H1 (cell line): ENCODE measurements around the gene TSPEAR. TPM values are rescaled to one million over a fixed set of nuclear protein-coding genes. Genes with fewer than 3 reads are reported as not detected.
A peak's percentile ranks its signal among the peaks of the same experiment; 100 is the strongest.

Source experiments
- CTCF ChIA-PET: fragments of 300-600 bp; sonication (Branson Sonifier 250); formaldehyde crosslinking; loops from one replicate; lab custom pipeline; 2021; ENCODE audit not compliant: partially characterized antibody; lab: Charles Lee
- POLR2A ChIA-PET: fragments of 300-600 bp; sonication (Branson Sonifier 250); formaldehyde crosslinking; loops from one replicate; lab custom pipeline; 2021; ENCODE audit warnings: inconsistent platforms; ENCODE audit not compliant: partially characterized antibody; lab: Charles Lee
- DNase-seq, 2 experiments: peaks; one replicate each; pipeline versions ENCODE4 v3.0.0 to v3.0.0-alpha.2; 2010 to 2022; ENCODE audit warnings: low spot score in 2 of 2, low read depth in 1 of 2, mixed read lengths in 1 of 2
- FAIRE-seq: peaks from 2 replicates; lab custom pipeline; 2011; peaks lifted over from hg19 to GRCh38; lab: Jason Lieb, UNC
- H2AFZ ChIP-seq: 2 replicates; pipeline ENCODE4 v1.8.1; 2012; ENCODE audit warnings: low read length, inconsistent platforms
- H2AK5ac ChIP-seq: 2 replicates; pipeline ENCODE4 v1.6.1; 2013; ENCODE audit warnings: low read depth, low read length
- H2BK120ac ChIP-seq: replicated peaks from 2 replicates; pipeline ENCODE3; 2013; ENCODE audit warnings: low read depth, low read length, inconsistent platforms
- H2BK12ac ChIP-seq: 2 replicates; pipeline ENCODE4 v1.6.1; 2013; ENCODE audit warnings: low read depth, low read length
- H2BK15ac ChIP-seq: 2 replicates; pipeline ENCODE4 v1.6.1; 2013; ENCODE audit warnings: low read length
- H2BK20ac ChIP-seq: 2 replicates; pipeline ENCODE4 v1.6.1; 2013; ENCODE audit warnings: low read length
- H2BK5ac ChIP-seq: 2 replicates; pipeline ENCODE4 v1.6.1; 2013; ENCODE audit warnings: low read depth, low read length
- H3K14ac ChIP-seq: 2 replicates; pipeline ENCODE4 v1.6.1; 2013; ENCODE audit warnings: inconsistent platforms; ENCODE audit not compliant: insufficient read length
- H3K18ac ChIP-seq: 2 replicates; pipeline ENCODE4 v1.6.1; 2013; ENCODE audit warnings: low read length; ENCODE audit errors: extremely low read depth
- H3K23ac ChIP-seq: 2 replicates; pipeline ENCODE4 v1.6.1; 2013; ENCODE audit warnings: inconsistent platforms; ENCODE audit not compliant: insufficient read length
- H3K23me2 ChIP-seq: 2 replicates; pipeline ENCODE4 v1.6.1; 2013; ENCODE audit warnings: low read depth, low read length
- H3K27ac ChIP-seq: 2 replicates; pipeline ENCODE4 v1.6.1; 2011; ENCODE audit warnings: low read depth, low read length, inconsistent platforms
- H3K27me3 ChIP-seq, 4 experiments: replicated peaks in 1 of 4; 1 replicate in 1 of 4; 2 replicates in 3 of 4; pipeline versions ENCODE4 v1.6.1 to v1.8.1; 2011 to 2013; ENCODE audit warnings: low read length in 3 of 4, mild to moderate bottlenecking in 3 of 4, inconsistent platforms in 2 of 4, mixed read lengths in 2 of 4, moderate library complexity in 1 of 4; ENCODE audit not compliant: control insufficient read depth in 3 of 4, insufficient read depth in 3 of 4; ENCODE audit errors: extremely low read depth in 1 of 4
- H3K36me3 ChIP-seq, 4 experiments: 2 replicates each; pipeline versions ENCODE4 v1.6.1 to v1.8.1; 2011 to 2013; ENCODE audit warnings: mild to moderate bottlenecking in 4 of 4, low read length in 3 of 4, moderate library complexity in 2 of 4, control low read depth in 1 of 4, inconsistent platforms in 1 of 4; ENCODE audit not compliant: insufficient read depth in 4 of 4, control insufficient read depth in 2 of 4
- H3K4ac ChIP-seq: replicated peaks from 2 replicates; pipeline ENCODE3; 2013; ENCODE audit warnings: low read length, low read depth, mixed read lengths, inconsistent platforms; ENCODE audit not compliant: insufficient read length
- H3K4me1 ChIP-seq, 4 experiments: replicated peaks in 1 of 4; 1 replicate in 1 of 4; 2 replicates in 3 of 4; pipeline versions ENCODE4 v1.6.1 to v1.8.1; 2011 to 2013; ENCODE audit warnings: low read length in 3 of 4, inconsistent platforms in 2 of 4, mixed read lengths in 1 of 4; ENCODE audit not compliant: insufficient read depth in 4 of 4, control insufficient read depth in 3 of 4
- H3K4me2 ChIP-seq, 2 experiments: 2 replicates each; pipeline versions ENCODE4 v1.6.1 to v1.8.1; 2011 to 2013; ENCODE audit warnings: low read depth in 2 of 2, low read length in 2 of 2, control low read depth in 1 of 2, inconsistent platforms in 1 of 2, mild to moderate bottlenecking in 1 of 2; ENCODE audit not compliant: insufficient read depth in 1 of 2
- H3K4me3 ChIP-seq, 4 experiments: fragments of 200-600, 300-600 bp in 1 of 4; sonication (generic), shearing (Covaris generic), sonication (Bioruptor Twin) in 1 of 4; 2 replicates each; pipeline versions ENCODE4 v1.5.1 to v1.8.1; 2011 to 2016; ENCODE audit warnings: low read length in 4 of 4, low read depth in 3 of 4, control low read depth in 2 of 4, inconsistent platforms in 2 of 4, mild to moderate bottlenecking in 2 of 4, mixed read lengths in 1 of 4, moderate library complexity in 1 of 4; ENCODE audit not compliant: insufficient read depth in 2 of 4; ENCODE audit errors: extremely low read depth in 1 of 4
- H3K56ac ChIP-seq: replicated peaks from 2 replicates; pipeline ENCODE3; 2013; ENCODE audit warnings: low read depth, mild to moderate bottlenecking, mixed read lengths, low read length, inconsistent platforms; ENCODE audit not compliant: insufficient read length
- H3K79me1 ChIP-seq: 2 replicates; pipeline ENCODE4 v1.6.1; 2013; ENCODE audit warnings: low read depth, low read length, control low read depth
- H3K79me2 ChIP-seq, 2 experiments: 2 replicates each; pipeline versions ENCODE4 v1.6.1 to v1.8.1; 2012 to 2013; ENCODE audit warnings: low read length in 2 of 2, mild to moderate bottlenecking in 2 of 2, inconsistent platforms in 1 of 2; ENCODE audit not compliant: insufficient read depth in 2 of 2, control insufficient read depth in 1 of 2
- H3K9ac ChIP-seq, 4 experiments: replicated peaks in 1 of 4; 1 replicate in 1 of 4; 2 replicates in 3 of 4; pipeline versions ENCODE4 v1.6.1 to v1.8.1; 2011 to 2013; ENCODE audit warnings: low read depth in 3 of 4, low read length in 3 of 4, control low read depth in 2 of 4, mild to moderate bottlenecking in 2 of 4, moderate library complexity in 2 of 4, inconsistent platforms in 1 of 4; ENCODE audit errors: extremely low read depth in 1 of 4
- H3K9me3 ChIP-seq, 2 experiments: 2 replicates each; pipeline versions ENCODE4 v1.6.1 to v1.8.1; 2012 to 2013; ENCODE audit warnings: mild to moderate bottlenecking in 2 of 2, moderate library complexity in 2 of 2, control low read depth in 1 of 2, inconsistent platforms in 1 of 2, low read depth in 1 of 2, low read length in 1 of 2, mixed read lengths in 1 of 2; ENCODE audit not compliant: insufficient read depth in 2 of 2
- H4K20me1 ChIP-seq, 2 experiments: replicated peaks in 1 of 2; 2 replicates each; pipeline versions ENCODE3 to v1.8.1; 2011 to 2013; ENCODE audit warnings: inconsistent platforms in 2 of 2, low read length in 2 of 2, mild to moderate bottlenecking in 1 of 2; ENCODE audit not compliant: insufficient read depth in 2 of 2, control insufficient read depth in 1 of 2
- H4K5ac ChIP-seq: 2 replicates; pipeline ENCODE4 v1.6.1; 2013; ENCODE audit warnings: low read length, low read depth, mixed read lengths, inconsistent platforms; ENCODE audit not compliant: insufficient read length
- H4K8ac ChIP-seq: 2 replicates; pipeline ENCODE4 v1.8.0; 2013; ENCODE audit warnings: mild to moderate bottlenecking, moderate library complexity, low read length, inconsistent platforms; ENCODE audit not compliant: insufficient read depth; ENCODE audit errors: extremely low read depth
- H4K91ac ChIP-seq: replicated peaks from 2 replicates; pipeline ENCODE3; 2013; ENCODE audit warnings: low read length, mixed read lengths, inconsistent platforms; ENCODE audit not compliant: insufficient read length
- ASH2L ChIP-seq: fragments of 200-600, 300-600 bp; sonication (generic); IDR thresholded peaks from one replicate; pipeline ENCODE4 v1.7.1; 2017; ENCODE audit warnings: low read length
- BRCA1 ChIP-seq: IDR thresholded peaks from 2 replicates; pipeline ENCODE4 v1.6.1; 2012; ENCODE audit warnings: low read depth, low read length, improper control_type of control experiment
- CHD1 ChIP-seq: IDR thresholded peaks from 2 replicates; pipeline ENCODE4 v1.6.1; 2012; ENCODE audit warnings: low read depth, low read length, improper control_type of control experiment
- EP300 ChIP-seq, 2 experiments: IDR thresholded peaks; 1 replicate in 1 of 2; 2 replicates in 1 of 2; pipeline ENCODE4 v1.6.1; 2011 to 2012; ENCODE audit warnings: low read depth in 2 of 2, low read length in 2 of 2, mild to moderate bottlenecking in 2 of 2, borderline replicate concordance in 1 of 2, inconsistent platforms in 1 of 2, moderate library complexity in 1 of 2
- GTF2F1 ChIP-seq: IDR thresholded peaks from 2 replicates; pipeline ENCODE4 v1.6.1; 2012; ENCODE audit warnings: low read depth, low read length, improper control_type of control experiment, borderline replicate concordance
- JUND ChIP-seq: IDR thresholded peaks from 2 replicates; pipeline ENCODE4 v1.6.1; 2011; ENCODE audit warnings: mild to moderate bottlenecking, improper control_type of control experiment, low read length
- MAFK ChIP-seq: IDR thresholded peaks from 2 replicates; pipeline ENCODE4 v1.6.1; 2012; ENCODE audit warnings: low read depth, mild to moderate bottlenecking, improper control_type of control experiment, low read length
- MAX ChIP-seq: IDR thresholded peaks from 2 replicates; pipeline ENCODE4 v1.6.1; 2012; ENCODE audit warnings: inconsistent platforms
- NANOG ChIP-seq: IDR thresholded peaks from 2 replicates; pipeline ENCODE4 v1.6.1; 2011; ENCODE audit warnings: low read length, low read depth, mild to moderate bottlenecking, inconsistent platforms; ENCODE audit not compliant: insufficient read depth, poor library complexity, severe bottlenecking
- RAD21 ChIP-seq, 2 experiments: IDR thresholded peaks in 1 of 2; conservative IDR thresholded peaks in 1 of 2; 2 replicates each; pipeline ENCODE4 v1.6.1; 2011; ENCODE audit warnings: low read depth in 2 of 2, low read length in 2 of 2, improper control_type of control experiment in 1 of 2, inconsistent platforms in 1 of 2, mild to moderate bottlenecking in 1 of 2, moderate library complexity in 1 of 2
- RFX5 ChIP-seq: IDR thresholded peaks from 2 replicates; pipeline ENCODE4 v1.6.1; 2011; ENCODE audit warnings: low read depth, low read length, improper control_type of control experiment, borderline replicate concordance
- RXRA ChIP-seq: IDR thresholded peaks from 2 replicates; pipeline ENCODE4 v1.6.1; 2011; ENCODE audit warnings: low read depth, mild to moderate bottlenecking, low read length, moderate library complexity; ENCODE audit not compliant: insufficient read depth
- TAF7 ChIP-seq: optimal IDR thresholded peaks from 2 replicates; pipeline ENCODE3; 2011; ENCODE audit warnings: low read depth, mild to moderate bottlenecking, inconsistent platforms, low read length, moderate library complexity, borderline replicate concordance
- TBP ChIP-seq: IDR thresholded peaks from 2 replicates; pipeline ENCODE4 v1.6.1; 2011; ENCODE audit warnings: low read depth, low read length, improper control_type of control experiment
- WGBS, 2 experiments: shearing (Covaris generic) in 1 of 2; methylation state at CpG; one replicate each; pipeline versions ENCODE4 v1.1.6 to v1.1.7; 2013 to 2015; ENCODE audit warnings: low lambda C conversion rate in 2 of 2, mixed read lengths in 2 of 2, inconsistent platforms in 1 of 2, low coverage in 1 of 2, missing lambda C conversion rate in 1 of 2; ENCODE audit not compliant: insufficient replicate concordance in 2 of 2, insufficient coverage in 1 of 2, insufficient read length in 1 of 2; ENCODE audit errors: extremely low coverage in 1 of 2, missing lambda C conversion rate in 1 of 2; 5-methylcytosine and 5-hydroxymethylcytosine counted together
- polyA plus RNA-seq, 7 experiments: library from polyadenylated mRNA; depleted of rRNA in 3 of 7; stranded (reverse) in 5 of 7; unstranded in 2 of 7; fragments of >200 nt in 5 of 7; fragments of 200-250 nt in 2 of 7; gene quantifications; 1 replicate in 5 of 7; 2 replicates in 1 of 7; 4 replicates in 1 of 7; pipeline versions ENCODE4 v1.2.1 to v1.2.3, GENCODE V29; 2011 to 2013; ENCODE audit warnings: missing spikeins in 2 of 7, mixed read lengths in 2 of 7
- total RNA-seq: library from RNA; stranded (reverse); fragmentation: NEBNext Ultra II Directional; extraction: Animal tissue kit (Norgen Biotek cat#: 25700); gene quantifications from 2 replicates; pipeline ENCODE4 v1.2.1, GENCODE V29; 2021

The TSPEAR gene
- total and polyA plus RNA-seq, 2 of the 8 experiments (the other 6 are each of a cell fraction or from before 2014, with no cell fraction given) = 0.58 to 0.89 TPM

- Histone ChIP-seq H3K4ac (peak overlapping the region; percentile 2), H3K79me1 (no peaks in the 10 kb centered on the region; the same call in 1 of the 2 replicates), H3K27me3 (no peaks in the 10 kb centered on the region), H3K23ac (no peak overlapping the region), H3K18ac (no peak overlapping the region), H4K20me1 (no peaks in the 10 kb centered on the region), H3K23me2 (no peaks in the 10 kb centered on the region), H3K27ac (no peak overlapping the region), H2BK12ac (no peak overlapping the region), H3K56ac (no peak overlapping the region), H2AFZ (no peak overlapping the region), H3K4me2 (no peak overlapping the region), H4K91ac (no peak overlapping the region), H2BK20ac (no peak overlapping the region), H3K14ac (no peak overlapping the region), H3K4me1 (peaks cover 2 to 13% (median 9%) of the 10 kb centered on the region in 4 experiments; a peak in 6 of 7 replicates), H3K36me3 (no peaks in the 10 kb centered on the region), H3K9ac (no peak overlapping the region), H2AK5ac (no peak overlapping the region), H2BK15ac (no peak overlapping the region), H3K4me3 (no peak overlapping the region), H2BK5ac (no peak overlapping the region), H2BK120ac (no peak overlapping the region), H4K8ac (no peak overlapping the region), H3K9me3 (no peaks in the 10 kb centered on the region), H4K5ac (no peak overlapping the region), H3K79me2 (no peaks in the 10 kb centered on the region)
- 92% methylated on average over 9 of the region's 9 CpGs; no CpG with 5 or more reads in 1 of the 2 experiments for WGBS, 2 experiments
- DNase-seq (no peak), FAIRE-seq (no peak)
- ChIA-PET POLR2A (interaction anchor here (1.1 to 1.2 kb wide), 2 partner anchors 35 to 60 kb away, joined by 3 to 4 read pairs; no protein-coding TSS in a partner anchor), CTCF (interaction anchor here (0.6 to 2.0 kb wide), 6 partner anchors 12 to 696 kb away, joined by 3 to 6 read pairs (median 4); no protein-coding TSS in a partner anchor)
- TF ChIP-seq MAFK (no peak), NANOG (no peak), MAX (no peak), JUND (no peak), EP300 (IDR thresholded peaks at IDR 0.05; ENCODE audit: borderline replicate concordance in 1 of 2, low read depth in 2 of 2, low read length in 2 of 2) (no peak), TBP (no peak), ASH2L (no peak), RAD21 (IDR thresholded peaks at IDR 0.05 in 1 of 2, conservative IDR thresholded peaks at IDR 0.05 in 1 of 2; ENCODE audit: low read depth in 2 of 2, low read length in 2 of 2) (no peak), RXRA (no peak), RFX5 (no peak), TAF7 (no peak), BRCA1 (no peak), GTF2F1 (no peak), CHD1 (no peak)
Observed at GRCh38 chr21:44556879-44557278, 154.5 kb downstream of the TSPEAR start.
